GM18520 (cell line): ENCODE data around the gene REEP5.
"Not testable (repeated sequence)": the region's sequence is repeated elsewhere in the genome, so short reads cannot be mapped to it uniquely, and the experiment has no call there.

Source experiments
- ATAC-seq: cut with Tn5 transposase; IDR thresholded peaks from one replicate; pipeline ENCODE4 v1.9.1; 2021; ENCODE audit not compliant: unreplicated experiment

The REEP5 gene

DNA sequence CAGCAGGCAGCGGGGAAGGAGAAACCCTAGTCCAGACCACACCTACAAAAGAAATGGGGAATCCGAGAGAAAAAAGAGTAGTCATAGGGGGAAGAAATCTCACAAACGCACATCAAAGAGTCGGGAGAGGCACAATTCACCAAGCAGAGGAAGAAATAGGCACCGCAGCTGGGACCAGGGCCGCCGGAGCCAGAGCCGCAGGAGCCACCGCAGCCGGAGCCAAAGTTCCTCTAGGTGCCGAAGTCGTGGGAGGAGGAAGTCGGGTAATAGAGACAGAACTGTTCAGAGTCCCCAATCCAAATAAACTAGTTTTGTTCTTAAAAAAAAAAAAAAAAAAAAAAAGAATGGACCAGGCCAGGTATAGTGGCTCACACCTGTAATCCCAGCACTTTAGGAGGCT is 29.3 kb downstream of the REEP5 start:
- ATAC-seq = no peak

DNA sequence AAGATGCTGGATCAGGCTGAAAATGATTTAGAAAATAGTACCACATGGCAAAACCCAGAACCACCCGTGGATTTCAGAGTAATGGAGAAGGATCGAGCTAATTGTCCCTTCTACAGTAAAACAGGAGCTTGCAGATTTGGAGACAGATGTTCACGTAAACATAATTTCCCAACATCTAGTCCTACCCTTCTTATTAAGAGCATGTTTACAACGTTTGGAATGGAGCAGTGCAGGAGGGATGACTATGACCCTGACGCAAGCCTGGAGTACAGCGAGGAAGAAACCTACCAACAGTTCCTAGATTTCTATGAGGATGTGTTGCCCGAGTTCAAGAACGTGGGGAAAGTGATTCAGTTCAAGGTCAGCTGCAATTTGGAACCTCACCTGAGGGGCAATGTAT is 30.0 kb downstream of the REEP5 start:
- not testable (repeated sequence) for ATAC-seq

DNA sequence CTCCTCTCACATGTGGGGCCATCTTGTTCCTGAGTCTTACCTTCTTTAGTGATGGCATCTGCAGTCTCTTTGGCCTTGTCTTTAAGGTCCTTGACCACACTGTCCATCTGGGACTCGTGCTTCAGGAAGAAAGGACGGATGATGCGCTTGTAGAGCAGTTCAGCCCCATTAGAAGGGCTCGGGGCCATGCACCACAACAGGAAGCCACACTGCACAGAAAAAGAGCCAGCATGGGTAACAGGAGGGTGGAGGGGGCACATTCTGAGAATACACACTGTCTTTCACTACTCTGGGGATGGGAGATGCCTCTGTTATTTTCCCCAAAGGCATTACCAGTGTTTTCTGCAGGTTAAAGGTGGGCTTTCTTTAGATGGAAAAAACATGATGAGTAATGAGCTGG is 35.1 kb downstream of the REEP5 start:
- no peak for ATAC-seq

DNA sequence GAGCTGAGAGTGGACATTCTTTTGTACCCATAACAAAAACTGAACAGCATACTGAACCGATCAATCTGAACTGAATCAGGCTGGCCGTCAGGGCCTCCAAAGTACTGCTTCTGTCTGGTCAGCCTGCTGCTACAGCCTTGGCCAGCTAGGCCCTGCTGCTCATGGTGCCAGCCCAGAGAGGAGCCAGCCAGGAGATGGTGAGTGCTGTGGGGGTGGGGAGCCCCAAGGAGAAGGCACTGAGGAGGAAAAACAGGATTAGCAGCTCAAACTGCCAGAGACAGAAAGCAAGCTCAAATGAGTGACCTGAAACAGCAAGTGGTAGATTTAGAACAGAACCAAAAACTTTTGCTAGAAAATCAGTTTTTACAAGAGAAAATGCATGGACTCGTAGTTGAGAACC is 37.0 kb downstream of the REEP5 start:
- no peak for ATAC-seq

- ATAC-seq = no peak
These were observed 38.8 kb downstream of the REEP5 start for GRCh38 chr5:112883192-112883591.

DNA sequence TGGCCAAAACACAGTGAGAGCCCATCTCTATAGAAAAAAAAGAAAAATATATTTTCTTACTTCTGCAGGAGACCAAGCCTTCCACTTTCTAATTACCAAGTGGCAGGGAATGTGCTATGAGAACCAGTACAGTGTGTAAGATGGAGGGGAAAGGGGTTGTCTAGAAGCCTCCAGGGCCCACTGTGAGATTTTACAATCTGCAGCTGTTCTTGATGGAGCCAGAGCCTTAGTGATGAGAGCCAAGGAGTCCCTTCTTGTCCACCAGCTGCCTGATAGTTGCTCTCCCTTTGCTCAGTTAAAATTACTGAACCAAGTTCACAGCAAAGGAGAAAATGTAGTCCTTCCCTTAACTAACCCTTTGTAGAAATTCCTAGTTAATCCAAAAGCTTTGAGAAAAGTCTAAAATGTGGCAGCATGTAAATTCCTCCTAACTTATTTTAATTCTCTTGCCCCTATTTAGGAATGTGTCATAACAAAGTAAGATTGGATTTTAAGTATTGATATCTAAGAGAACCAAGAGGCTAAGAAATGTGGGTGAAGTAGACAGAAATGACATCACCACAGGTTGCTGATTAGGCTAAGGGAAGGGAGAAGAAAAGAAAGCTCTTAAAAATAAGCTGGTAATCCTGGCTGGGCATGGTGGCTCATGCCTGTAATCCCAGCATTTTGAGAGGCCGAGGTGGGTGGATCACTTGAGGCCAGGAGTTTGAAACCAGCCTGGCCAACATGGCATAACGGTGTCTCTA is 41.6 kb downstream of the REEP5 start:
- no peak for ATAC-seq

- ATAC-seq = peak; percentile 46
These were observed 43.3 kb downstream of the REEP5 start for GRCh38 chr5:112878760-112879159.

DNA sequence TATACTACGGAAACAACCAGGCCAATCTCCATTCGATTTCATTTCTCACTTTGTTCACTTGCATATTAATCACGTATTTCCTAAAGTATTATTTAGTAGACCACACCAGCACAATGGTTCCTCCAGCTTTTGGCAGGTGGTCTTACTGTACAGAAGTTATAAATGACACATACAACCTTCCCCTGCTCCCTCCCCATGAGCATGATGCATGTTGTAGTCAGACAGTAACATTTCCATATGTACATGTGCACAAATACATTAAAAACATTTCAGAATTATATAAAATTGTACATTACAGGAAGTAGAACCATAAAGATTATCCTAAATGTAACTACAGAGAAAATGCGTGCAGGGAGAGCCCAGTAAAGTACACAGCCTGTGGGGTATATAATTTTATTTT is 43.9 kb downstream of the REEP5 start:
- no peak for ATAC-seq

- no peak for ATAC-seq
These were observed 45.7 kb downstream of the REEP5 start for GRCh38 chr5:112876362-112876761.

DNA sequence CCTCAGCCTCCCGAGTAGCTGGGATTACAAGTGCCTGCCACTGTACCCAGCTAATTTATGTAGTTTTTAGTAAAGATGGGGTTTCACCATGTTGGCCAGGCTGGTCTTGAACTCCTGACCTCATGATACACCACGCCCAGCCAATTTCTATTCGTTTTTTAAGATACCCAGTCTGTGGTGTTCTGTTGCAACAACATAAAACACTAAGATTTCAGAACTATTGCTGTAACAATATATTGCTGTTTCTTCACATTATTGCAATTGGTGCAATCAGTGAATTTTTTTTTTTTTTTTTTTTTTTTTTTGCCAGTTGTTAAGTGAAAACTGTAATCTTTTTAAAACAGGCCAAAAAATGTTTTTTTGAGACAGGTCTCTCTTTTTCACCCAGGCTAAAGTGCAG is 51.1 kb downstream of the REEP5 start:
- no peak for ATAC-seq

GRCh38 chr5:112869948-112870347 is 52.1 kb downstream of the REEP5 start:
- peak; percentile 64 for ATAC-seq

DNA sequence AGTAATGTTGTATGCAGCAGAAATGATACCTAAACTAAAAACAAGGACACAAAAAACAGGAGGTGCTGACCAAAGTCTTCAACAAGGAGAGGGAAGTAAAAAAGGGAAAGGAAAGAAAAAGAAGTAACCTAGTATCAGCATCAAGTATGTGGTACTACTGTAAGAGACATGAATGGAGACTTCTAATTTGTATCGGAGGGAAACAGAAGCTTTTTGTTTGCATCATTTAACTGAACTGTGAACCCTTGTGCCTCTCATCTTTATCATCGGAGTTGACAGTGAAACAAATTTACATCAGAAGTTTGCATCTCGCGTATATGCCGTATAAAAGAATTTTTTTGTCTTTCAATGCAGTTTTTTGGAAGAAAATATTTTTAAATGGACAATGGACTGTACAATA is 54.6 kb downstream of the REEP5 start:
- ATAC-seq = no peak

GRCh38 chr5:112866739-112867138 is 55.3 kb downstream of the REEP5 start:
- no peak for ATAC-seq

DNA sequence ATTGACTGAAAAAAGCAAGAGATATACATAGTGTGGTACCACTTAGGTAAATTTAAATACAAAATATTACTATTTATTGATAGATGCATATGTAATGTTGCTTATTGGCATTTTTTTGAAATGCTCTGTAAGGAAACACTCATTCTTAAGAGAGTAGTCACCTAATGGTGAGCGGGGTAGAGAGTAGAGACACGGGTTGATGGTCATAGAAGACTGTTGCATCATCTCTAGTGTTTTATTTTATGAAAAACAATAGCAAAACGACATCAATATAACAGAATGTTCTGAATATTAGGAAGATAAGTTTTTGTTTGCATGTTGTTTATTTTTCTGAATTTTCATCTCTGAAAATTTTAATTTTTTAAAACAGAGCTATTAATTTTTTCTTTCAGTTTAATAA is 56.9 kb downstream of the REEP5 start:
- ATAC-seq = no peak

GRCh38 chr5:112863549-112863948 is 58.5 kb downstream of the REEP5 start:
- ATAC-seq = no peak

DNA sequence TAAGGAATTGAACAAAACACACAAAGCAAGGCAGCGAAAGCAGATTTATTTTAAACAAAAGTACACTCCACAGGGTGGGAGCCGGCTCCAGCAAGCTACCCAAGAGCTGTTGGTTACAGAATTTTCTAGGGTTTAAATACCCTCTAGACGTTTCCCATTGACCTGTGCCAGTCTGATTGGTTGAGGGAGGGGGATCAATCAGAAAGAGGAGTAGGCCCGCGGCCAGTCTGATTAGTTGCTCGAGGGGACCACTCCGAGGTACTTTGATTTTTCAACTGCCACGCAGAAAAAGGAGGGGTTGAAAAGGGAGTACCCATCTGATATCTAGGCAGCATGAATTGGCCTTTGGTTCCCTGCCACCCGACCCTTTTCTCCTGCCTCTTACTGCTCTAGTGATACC is 59.9 kb downstream of the REEP5 start:
- ATAC-seq = no peak

DNA sequence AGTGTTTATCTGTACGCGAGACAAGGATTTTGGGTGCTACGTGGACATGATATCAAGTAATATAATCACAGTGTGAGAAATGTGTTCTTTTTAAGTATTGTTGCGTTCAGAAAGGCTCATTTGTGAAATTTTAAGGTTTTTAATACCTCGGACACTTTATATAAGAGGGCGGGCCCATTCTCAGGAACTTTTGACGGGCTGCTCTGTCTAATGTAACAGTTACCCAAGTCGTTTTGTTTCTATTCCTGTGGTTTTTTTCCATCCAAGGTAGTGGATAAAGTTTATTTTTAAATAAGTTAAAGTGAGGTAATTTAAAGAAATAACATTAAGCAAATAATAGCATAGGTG is 60.4 kb downstream of the REEP5 start:
- ATAC-seq = no peak

GRCh38 chr5:112860929-112861637 is 60.9 kb downstream of the REEP5 start, which contains the start of gene SRP19:
SRP19 (plus strand) TSS chr5:112861287; CDS start chr5:112861377, 90 bp downstream.
- ATAC-seq = peak; percentile 92

GRCh38 chr5:112860571-112860928 is 61.5 kb downstream of the REEP5 start:
- ATAC-seq = not testable (repeated sequence)

- no peak for ATAC-seq
These were observed 64.2 kb downstream of the REEP5 start for GRCh38 chr5:112857866-112858265.

DNA sequence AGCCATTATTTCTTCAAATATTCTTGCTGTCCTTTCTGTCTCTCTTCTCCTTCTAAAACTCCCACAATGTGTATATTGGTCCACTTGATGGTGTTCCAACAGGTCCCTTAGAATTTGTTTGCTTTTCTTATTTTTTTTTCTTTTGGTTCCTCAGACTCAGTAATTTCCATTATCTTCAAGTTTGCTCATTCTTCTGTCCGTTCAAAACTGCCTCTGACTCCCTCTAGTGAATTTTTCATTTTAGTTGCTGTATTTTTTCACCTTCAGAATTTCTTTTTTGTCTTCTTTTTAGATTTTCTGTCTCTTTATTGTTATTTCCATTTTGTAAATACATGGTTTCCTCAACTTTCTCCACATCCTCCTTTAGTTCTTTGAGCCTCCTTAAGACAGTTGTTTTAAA is 67.4 kb downstream of the REEP5 start:
- no peak for ATAC-seq

GRCh38 chr5:112849912-112850311 is 72.1 kb downstream of the REEP5 start:
- ATAC-seq = no peak
